ENCODE data around the gene KCNG4.

- TF ChIP-seq POLR2AphosphoS5 (IDR thresholded peaks at IDR 0.05; ENCODE audit: low read depth) = no peak
- no peak for TF ChIP-seq CTCF (conservative IDR thresholded peaks at IDR 0.05; ENCODE audit: low read depth in 2 of 2)
- TF ChIP-seq EZH2 (IDR thresholded peaks at IDR 0.05; ENCODE audit: low read depth, unreplicated experiment) = no peak
- TF ChIP-seq ETS1 (IDR thresholded peaks at IDR 0.05) = no peak
- TF ChIP-seq CREB1 (CRISPR knock-in tag; IDR thresholded peaks at IDR 0.05; ENCODE audit: low read depth) = no peak
- TF ChIP-seq, protein P1, sequence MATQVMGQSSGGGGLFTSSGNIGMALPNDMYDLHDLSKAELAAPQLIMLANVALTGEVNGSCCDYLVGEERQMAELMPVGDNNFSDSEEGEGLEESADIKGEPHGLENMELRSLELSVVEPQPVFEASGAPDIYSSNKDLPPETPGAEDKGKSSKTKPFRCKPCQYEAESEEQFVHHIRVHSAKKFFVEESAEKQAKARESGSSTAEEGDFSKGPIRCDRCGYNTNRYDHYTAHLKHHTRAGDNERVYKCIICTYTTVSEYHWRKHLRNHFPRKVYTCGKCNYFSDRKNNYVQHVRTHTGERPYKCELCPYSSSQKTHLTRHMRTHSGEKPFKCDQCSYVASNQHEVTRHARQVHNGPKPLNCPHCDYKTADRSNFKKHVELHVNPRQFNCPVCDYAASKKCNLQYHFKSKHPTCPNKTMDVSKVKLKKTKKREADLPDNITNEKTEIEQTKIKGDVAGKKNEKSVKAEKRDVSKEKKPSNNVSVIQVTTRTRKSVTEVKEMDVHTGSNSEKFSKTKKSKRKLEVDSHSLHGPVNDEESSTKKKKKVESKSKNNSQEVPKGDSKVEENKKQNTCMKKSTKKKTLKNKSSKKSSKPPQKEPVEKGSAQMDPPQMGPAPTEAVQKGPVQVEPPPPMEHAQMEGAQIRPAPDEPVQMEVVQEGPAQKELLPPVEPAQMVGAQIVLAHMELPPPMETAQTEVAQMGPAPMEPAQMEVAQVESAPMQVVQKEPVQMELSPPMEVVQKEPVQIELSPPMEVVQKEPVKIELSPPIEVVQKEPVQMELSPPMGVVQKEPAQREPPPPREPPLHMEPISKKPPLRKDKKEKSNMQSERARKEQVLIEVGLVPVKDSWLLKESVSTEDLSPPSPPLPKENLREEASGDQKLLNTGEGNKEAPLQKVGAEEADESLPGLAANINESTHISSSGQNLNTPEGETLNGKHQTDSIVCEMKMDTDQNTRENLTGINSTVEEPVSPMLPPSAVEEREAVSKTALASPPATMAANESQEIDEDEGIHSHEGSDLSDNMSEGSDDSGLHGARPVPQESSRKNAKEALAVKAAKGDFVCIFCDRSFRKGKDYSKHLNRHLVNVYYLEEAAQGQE (IDR thresholded peaks at IDR 0.05; ENCODE audit: unreplicated experiment) = no peak
- TF ChIP-seq, protein P2, sequence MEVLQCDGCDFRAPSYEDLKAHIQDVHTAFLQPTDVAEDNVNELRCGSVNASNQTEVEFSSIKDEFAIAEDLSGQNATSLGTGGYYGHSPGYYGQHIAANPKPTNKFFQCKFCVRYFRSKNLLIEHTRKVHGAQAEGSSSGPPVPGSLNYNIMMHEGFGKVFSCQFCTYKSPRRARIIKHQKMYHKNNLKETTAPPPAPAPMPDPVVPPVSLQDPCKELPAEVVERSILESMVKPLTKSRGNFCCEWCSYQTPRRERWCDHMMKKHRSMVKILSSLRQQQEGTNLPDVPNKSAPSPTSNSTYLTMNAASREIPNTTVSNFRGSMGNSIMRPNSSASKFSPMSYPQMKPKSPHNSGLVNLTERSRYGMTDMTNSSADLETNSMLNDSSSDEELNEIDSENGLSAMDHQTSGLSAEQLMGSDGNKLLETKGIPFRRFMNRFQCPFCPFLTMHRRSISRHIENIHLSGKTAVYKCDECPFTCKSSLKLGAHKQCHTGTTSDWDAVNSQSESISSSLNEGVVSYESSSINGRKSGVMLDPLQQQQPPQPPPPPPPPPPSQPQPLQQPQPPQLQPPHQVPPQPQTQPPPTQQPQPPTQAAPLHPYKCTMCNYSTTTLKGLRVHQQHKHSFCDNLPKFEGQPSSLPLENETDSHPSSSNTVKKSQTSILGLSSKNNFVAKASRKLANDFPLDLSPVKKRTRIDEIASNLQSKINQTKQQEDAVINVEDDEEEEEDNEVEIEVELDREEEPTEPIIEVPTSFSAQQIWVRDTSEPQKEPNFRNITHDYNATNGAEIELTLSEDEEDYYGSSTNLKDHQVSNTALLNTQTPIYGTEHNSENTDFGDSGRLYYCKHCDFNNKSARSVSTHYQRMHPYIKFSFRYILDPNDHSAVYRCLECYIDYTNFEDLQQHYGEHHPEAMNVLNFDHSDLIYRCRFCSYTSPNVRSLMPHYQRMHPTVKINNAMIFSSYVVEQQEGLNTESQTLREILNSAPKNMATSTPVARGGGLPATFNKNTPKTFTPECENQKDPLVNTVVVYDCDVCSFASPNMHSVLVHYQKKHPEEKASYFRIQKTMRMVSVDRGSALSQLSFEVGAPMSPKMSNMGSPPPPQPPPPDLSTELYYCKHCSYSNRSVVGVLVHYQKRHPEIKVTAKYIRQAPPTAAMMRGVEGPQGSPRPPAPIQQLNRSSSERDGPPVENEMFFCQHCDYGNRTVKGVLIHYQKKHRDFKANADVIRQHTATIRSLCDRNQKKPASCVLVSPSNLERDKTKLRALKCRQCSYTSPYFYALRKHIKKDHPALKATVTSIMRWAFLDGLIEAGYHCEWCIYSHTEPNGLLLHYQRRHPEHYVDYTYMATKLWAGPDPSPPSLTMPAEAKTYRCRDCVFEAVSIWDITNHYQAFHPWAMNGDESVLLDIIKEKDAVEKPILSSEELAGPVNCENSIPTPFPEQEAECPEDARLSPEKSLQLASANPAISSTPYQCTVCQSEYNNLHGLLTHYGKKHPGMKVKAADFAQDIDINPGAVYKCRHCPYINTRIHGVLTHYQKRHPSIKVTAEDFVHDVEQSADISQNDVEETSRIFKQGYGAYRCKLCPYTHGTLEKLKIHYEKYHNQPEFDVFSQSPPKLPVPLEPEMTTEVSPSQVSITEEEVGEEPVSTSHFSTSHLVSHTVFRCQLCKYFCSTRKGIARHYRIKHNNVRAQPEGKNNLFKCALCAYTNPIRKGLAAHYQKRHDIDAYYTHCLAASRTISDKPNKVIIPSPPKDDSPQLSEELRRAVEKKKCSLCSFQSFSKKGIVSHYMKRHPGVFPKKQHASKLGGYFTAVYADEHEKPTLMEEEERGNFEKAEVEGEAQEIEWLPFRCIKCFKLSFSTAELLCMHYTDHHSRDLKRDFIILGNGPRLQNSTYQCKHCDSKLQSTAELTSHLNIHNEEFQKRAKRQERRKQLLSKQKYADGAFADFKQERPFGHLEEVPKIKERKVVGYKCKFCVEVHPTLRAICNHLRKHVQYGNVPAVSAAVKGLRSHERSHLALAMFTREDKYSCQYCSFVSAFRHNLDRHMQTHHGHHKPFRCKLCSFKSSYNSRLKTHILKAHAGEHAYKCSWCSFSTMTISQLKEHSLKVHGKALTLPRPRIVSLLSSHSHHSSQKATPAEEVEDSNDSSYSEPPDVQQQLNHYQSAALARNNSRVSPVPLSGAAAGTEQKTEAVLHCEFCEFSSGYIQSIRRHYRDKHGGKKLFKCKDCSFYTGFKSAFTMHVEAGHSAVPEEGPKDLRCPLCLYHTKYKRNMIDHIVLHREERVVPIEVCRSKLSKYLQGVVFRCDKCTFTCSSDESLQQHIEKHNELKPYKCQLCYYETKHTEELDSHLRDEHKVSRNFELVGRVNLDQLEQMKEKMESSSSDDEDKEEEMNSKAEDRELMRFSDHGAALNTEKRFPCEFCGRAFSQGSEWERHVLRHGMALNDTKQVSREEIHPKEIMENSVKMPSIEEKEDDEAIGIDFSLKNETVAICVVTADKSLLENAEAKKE (CRISPR knock-in tag; IDR thresholded peaks at IDR 0.05) = no peak
- TF ChIP-seq EZH2phosphoT487 (IDR thresholded peaks at IDR 0.05; ENCODE audit: unreplicated experiment) = no peak
Measured at GRCh38 chr16:84195201-84196093, 44.4 kb downstream of the KCNG4 start.

Data from GM23338 (cell line).